H1 (cell line): Measurements from ENCODE around the gene CALM1.

Source experiments
- ATF3 ChIP-seq: IDR thresholded peaks from 2 replicates; pipeline ENCODE4 v1.6.1; 2011; ENCODE audit warnings: low read depth, mild to moderate bottlenecking, low read length; ENCODE audit not compliant: insufficient read depth
- BRCA1 ChIP-seq: IDR thresholded peaks from 2 replicates; pipeline ENCODE4 v1.6.1; 2012; ENCODE audit warnings: low read depth, low read length, improper control_type of control experiment
- CEBPB ChIP-seq: IDR thresholded peaks from 2 replicates; pipeline ENCODE4 v1.6.1; 2012; ENCODE audit warnings: low read depth, low read length
- CTCF ChIP-seq, 3 experiments: IDR thresholded peaks; 1 replicate in 2 of 3; 2 replicates in 1 of 3; pipeline versions ENCODE4 v1.5.1 to v1.6.1; 2011; ENCODE audit warnings: low read length in 3 of 3, mild to moderate bottlenecking in 3 of 3, inconsistent platforms in 2 of 3, low read depth in 1 of 3, moderate library complexity in 1 of 3; ENCODE audit not compliant: insufficient read depth in 1 of 3; ENCODE audit errors: control extremely low read depth in 1 of 3
- EGR1 ChIP-seq: IDR thresholded peaks from 2 replicates; pipeline ENCODE4 v1.6.1; 2011; ENCODE audit warnings: low read depth, low read length, borderline replicate concordance
- EZH2 ChIP-seq: fragments of 200-600 bp; sonication (generic); IDR thresholded peaks from 2 replicates; pipeline ENCODE4 v1.7.1; 2012; ENCODE audit warnings: low read depth, mild to moderate bottlenecking, moderate library complexity, low read length, inconsistent platforms; ENCODE audit not compliant: severe bottlenecking
- SP1 ChIP-seq: IDR thresholded peaks from 2 replicates; pipeline ENCODE4 v1.6.1; 2011; ENCODE audit warnings: low read depth, low read length
- TBP ChIP-seq: IDR thresholded peaks from 2 replicates; pipeline ENCODE4 v1.6.1; 2011; ENCODE audit warnings: low read depth, low read length, improper control_type of control experiment

- TF ChIP-seq EZH2 = no peak
- TF ChIP-seq BRCA1 = no peak
- TF ChIP-seq EGR1 = no peak
- TF ChIP-seq CTCF (IDR thresholded peaks at IDR 0.05; ENCODE audit: control extremely low read depth in 1 of 3, insufficient read depth in 1 of 3, low read depth in 1 of 3, low read length in 3 of 3) = no peak
- no peak for TF ChIP-seq TBP
- no peak for TF ChIP-seq CEBPB
- no peak for TF ChIP-seq ATF3
- TF ChIP-seq SP1 = no peak
Observed at GRCh38 chr14:90403065-90403464, 6.2 kb downstream of the CALM1 start.
